ENCODE measurements around the gene ISG15.

Gene ISG15

GRCh38 chr1:1047407-1047806 lies 34.1 kb downstream of the ISG15 start:
- TF ChIP-seq FOXM1 (IDR thresholded peaks at IDR 0.05; ENCODE audit: borderline replicate concordance, low read depth) (no peak), YY1 (IDR thresholded peaks at IDR 0.05; ENCODE audit: low read depth) (no peak), TEAD4 (IDR thresholded peaks at IDR 0.05) (no peak), REST (IDR thresholded peaks at IDR 0.05; ENCODE audit: low read depth) (no peak), NFIC (IDR thresholded peaks at IDR 0.05) (no peak), CREB1 (IDR thresholded peaks at IDR 0.05; ENCODE audit: low read depth) (no peak), USF1 (IDR thresholded peaks at IDR 0.05) (no peak), ZBTB7A (IDR thresholded peaks at IDR 0.05; ENCODE audit: low read depth) (no peak), RAD21 (IDR thresholded peaks at IDR 0.05; ENCODE audit: low read depth) (no peak), EGR1 (IDR thresholded peaks at IDR 0.05) (no peak), CEBPB (IDR thresholded peaks at IDR 0.05) (no peak), TAF1 (IDR thresholded peaks at IDR 0.05; ENCODE audit: low read depth) (no peak), MAX (IDR thresholded peaks at IDR 0.05) (no peak), EP300 (IDR thresholded peaks at IDR 0.05; ENCODE audit: borderline replicate concordance) (no peak), TCF12 (IDR thresholded peaks at IDR 0.05; ENCODE audit: low read depth) (no peak)

GRCh38 chr1:1047963-1048362 lies 34.7 kb downstream of the ISG15 start:
- TF ChIP-seq CEBPB (IDR thresholded peaks at IDR 0.05) (no peak), USF1 (IDR thresholded peaks at IDR 0.05) (no peak), CREB1 (IDR thresholded peaks at IDR 0.05; ENCODE audit: low read depth) (no peak), TAF1 (IDR thresholded peaks at IDR 0.05; ENCODE audit: low read depth) (no peak), ZBTB7A (IDR thresholded peaks at IDR 0.05; ENCODE audit: low read depth) (no peak), EGR1 (IDR thresholded peaks at IDR 0.05) (no peak), YY1 (IDR thresholded peaks at IDR 0.05; ENCODE audit: low read depth) (no peak), TEAD4 (IDR thresholded peaks at IDR 0.05) (no peak), REST (IDR thresholded peaks at IDR 0.05; ENCODE audit: low read depth) (no peak), TCF12 (IDR thresholded peaks at IDR 0.05; ENCODE audit: low read depth) (no peak), RAD21 (IDR thresholded peaks at IDR 0.05; ENCODE audit: low read depth) (no peak), NFIC (IDR thresholded peaks at IDR 0.05) (no peak)

GRCh38 chr1:1048765-1049164 lies 35.5 kb downstream of the ISG15 start:
- TF ChIP-seq FOXM1 (IDR thresholded peaks at IDR 0.05; ENCODE audit: borderline replicate concordance, low read depth), result no peak
- TF ChIP-seq TEAD4 (IDR thresholded peaks at IDR 0.05), result peak; percentile 84
- peak; percentile 89 for TF ChIP-seq MAX (IDR thresholded peaks at IDR 0.05)
- no peak for TF ChIP-seq CEBPB (IDR thresholded peaks at IDR 0.05)
- no peak for TF ChIP-seq USF1 (IDR thresholded peaks at IDR 0.05)
- TF ChIP-seq RAD21 (IDR thresholded peaks at IDR 0.05; ENCODE audit: low read depth), result 0 out of 2 replicates have a peak, but pooled peaks have one; percentile 4
- no peak for TF ChIP-seq EGR1 (IDR thresholded peaks at IDR 0.05)
- TF ChIP-seq NFIC (IDR thresholded peaks at IDR 0.05), result peak; percentile 63
- TF ChIP-seq CREB1 (IDR thresholded peaks at IDR 0.05; ENCODE audit: low read depth), result no peak
- no peak for TF ChIP-seq ZBTB7A (IDR thresholded peaks at IDR 0.05; ENCODE audit: low read depth)
- no peak for TF ChIP-seq TAF1 (IDR thresholded peaks at IDR 0.05; ENCODE audit: low read depth)
- peak; percentile 38; the same call in 1 of the 2 replicates for TF ChIP-seq EP300 (IDR thresholded peaks at IDR 0.05; ENCODE audit: borderline replicate concordance)
- no peak for TF ChIP-seq REST (IDR thresholded peaks at IDR 0.05; ENCODE audit: low read depth)
- peak; percentile 55; the same call in 1 of the 2 replicates for TF ChIP-seq TCF12 (IDR thresholded peaks at IDR 0.05; ENCODE audit: low read depth)
- peak; percentile 53; the same call in 1 of the 2 replicates for TF ChIP-seq YY1 (IDR thresholded peaks at IDR 0.05; ENCODE audit: low read depth)

Data from Ishikawa (cell line).